ENCODE results near the gene DDX1.
"Not testable (repeated sequence)": the region's sequence is repeated elsewhere in the genome, so short reads cannot be mapped to it uniquely, and the experiment has no call there.

DDX1 gene

GRCh38 chr2:15680132-15680531 lies 88.5 kb downstream of the DDX1 start:
- not testable (repeated sequence) for DNase-seq
